GM20431 (cell line): ENCODE measurements around the gene ABHD17C.

ENCODE experiments used
- in situ Hi-C: fragments of 300-500 bp; cut with MseI, MboI; formaldehyde crosslinking; loops from one replicate; pipeline ENCODE4 v1.15.0; 2020; ENCODE audit warnings: low sequenced_read_pairs; ENCODE audit not compliant: unreplicated experiment

Gene ABHD17C

GRCh38 chr15:80685628-80686027 lies 9.5 kb upstream of the ABHD17C start:
- in situ Hi-C loops, result no loop called here

DNA sequence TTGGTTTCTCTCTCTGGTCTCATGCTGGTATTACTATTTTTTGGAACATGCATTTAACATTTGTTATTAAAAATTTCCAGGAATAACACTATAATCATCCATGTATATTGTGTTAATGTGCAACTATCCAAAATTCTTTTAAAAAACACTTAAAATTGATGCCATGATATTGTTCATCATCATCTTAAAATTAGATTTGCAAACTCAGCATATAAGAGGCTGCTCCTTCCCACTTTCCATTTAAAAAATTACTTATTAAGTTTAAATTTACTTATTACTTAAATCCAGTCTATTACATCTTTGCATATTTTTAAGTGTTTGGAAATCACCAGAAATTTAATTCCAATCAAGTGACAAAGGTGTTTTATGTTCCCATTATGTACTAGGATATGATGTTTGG lies 5.8 kb upstream of the ABHD17C start:
- in situ Hi-C loops, result no loop called here

- in situ Hi-C loops, result no loop called here
Observed at GRCh38 chr15:80689716-80690115, 5.4 kb upstream of the ABHD17C start.

DNA sequence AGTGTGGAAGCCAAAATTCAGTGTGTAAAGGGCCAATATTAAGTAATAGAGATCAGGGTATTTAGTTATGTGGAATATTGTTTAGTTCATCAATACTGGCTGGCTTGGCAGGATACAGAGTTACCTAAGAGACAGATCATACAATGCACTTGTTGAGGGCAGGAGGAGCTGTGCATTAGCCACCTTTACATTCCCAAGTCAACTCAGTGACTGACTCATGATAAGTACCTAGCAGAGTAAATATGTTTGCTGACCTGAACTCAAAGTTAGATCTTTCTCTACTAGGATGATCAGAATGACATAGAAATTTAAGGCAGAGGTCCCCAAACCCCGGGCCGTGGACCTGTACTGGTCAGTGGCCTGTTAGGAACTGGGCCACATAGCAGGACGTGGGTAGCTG lies 3.5 kb upstream of the ABHD17C start:
- in situ Hi-C loops, result no loop called here

GRCh38 chr15:80693682-80694610 lies 1.2 kb upstream of the ABHD17C start:
- in situ Hi-C loops, result no loop called here

GRCh38 chr15:80694611-80695098 lies 455 bp upstream of the ABHD17C start:
- in situ Hi-C loops, result no loop called here

DNA sequence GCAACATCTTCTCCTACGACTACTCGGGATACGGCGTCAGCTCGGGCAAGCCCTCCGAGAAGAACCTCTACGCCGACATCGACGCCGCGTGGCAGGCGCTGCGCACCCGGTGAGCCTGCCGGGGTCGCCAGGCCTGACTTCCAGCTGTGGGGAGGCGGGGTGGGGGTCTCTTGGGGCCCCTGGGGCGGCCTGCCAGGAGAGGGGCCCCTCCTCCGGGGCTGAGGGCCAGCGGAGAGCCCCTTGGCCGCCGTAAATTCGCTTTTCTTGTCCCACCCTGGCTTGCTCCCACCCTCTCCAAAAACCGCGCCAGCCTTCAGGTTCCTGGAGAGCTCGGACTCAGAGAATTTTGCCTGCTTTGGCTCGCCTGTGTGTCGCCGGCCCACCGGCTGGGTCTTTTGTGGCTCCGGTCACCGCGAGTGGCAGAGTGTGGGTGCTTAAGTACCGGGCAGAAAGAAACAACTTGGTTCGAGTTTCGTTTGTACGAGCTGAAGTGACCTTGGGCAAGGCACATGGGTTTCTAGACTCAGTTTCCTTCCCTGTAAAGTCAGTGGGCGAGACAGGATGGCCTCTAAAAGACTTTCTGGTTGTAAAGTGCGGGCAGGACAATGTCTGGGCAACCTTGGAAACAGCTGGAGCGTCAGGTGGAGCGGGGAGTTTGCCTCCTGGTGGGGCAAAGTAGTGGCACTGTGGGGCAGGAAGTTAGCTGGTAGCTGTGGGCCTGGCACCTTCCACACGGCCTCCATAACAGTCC lies 976 bp downstream of the ABHD17C start:
- in situ Hi-C loops, result no loop called here

- in situ Hi-C loops, result no loop called here
Observed at GRCh38 chr15:80697075-80697685, 2.1 kb downstream of the ABHD17C start.

GRCh38 chr15:80698676-80699075 lies 3.6 kb downstream of the ABHD17C start:
- in situ Hi-C loops, result no loop called here

DNA sequence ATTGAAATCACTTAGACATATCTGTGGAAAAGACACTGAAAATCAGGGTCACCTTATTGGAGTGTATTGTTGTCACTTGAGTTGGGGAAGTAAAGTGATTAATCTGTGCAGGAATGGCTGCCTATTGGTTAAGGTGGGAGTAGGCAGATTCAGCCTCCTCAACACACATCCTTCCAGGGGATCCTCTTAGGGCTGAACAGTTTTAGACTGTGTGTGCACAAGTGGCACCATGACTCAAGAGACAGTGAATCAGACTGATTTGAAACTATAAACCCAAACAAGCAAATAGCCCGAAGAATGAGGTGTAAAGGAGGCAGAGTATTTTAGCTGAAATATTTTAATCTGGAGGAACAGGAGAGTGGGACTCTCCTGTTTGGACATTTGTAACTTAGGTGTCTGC lies 4.9 kb downstream of the ABHD17C start:
- in situ Hi-C loops, result no loop called here

DNA sequence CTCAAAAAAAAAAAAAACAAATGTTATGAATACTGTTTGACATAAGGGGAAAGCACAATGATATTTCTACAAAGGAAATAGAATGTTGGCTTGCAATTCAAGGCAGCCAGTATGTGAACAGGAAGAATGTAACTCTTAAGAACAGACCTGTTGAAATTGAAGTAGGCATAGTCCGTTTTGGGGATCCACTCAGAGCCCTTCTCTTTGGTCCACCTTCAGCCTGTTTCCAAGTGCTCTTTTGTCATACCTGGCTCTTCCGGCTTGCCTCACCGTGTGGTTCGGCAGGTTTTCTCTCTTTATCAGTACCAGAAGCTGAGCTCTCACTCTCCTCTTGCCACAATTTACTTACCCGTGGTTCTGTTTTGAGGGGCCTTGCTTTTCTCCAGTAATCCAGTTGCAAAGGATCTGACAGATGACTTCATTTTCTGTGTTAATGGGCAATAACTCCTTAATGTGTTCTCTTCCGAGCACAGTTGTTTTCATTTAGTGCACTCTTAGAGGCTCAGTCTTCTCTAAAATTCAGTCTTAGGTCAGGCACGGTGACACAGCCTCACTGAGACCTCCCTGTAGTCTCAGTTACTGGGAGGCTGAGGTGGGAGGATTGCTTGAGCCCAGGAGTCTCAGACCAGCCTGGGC lies 6.7 kb downstream of the ABHD17C start:
- in situ Hi-C loops, result no loop called here

DNA sequence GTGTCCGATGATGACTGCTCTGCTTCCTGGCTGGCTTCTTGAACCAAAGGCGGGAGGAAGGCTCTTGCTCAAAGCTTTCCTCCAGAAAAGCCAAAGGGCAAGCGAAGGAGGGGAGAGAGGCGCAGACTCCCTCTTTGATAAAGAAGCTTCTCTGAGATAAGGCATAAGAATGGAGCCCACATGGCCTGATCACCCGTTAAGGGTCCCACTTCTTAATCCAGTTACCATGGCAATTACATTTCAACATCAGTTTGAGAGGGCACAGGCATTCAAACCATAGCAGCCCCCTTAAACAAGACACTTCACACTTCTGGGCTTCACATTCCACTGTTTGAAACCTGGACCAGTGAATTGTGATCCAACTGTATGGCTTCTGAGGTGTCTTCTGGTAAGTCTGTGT lies 8.0 kb downstream of the ABHD17C start:
- in situ Hi-C loops, result no loop called here

- in situ Hi-C loops, result no loop called here
Observed at GRCh38 chr15:80703965-80704364, 8.9 kb downstream of the ABHD17C start.

- in situ Hi-C loops, result no loop called here
Observed at GRCh38 chr15:80706161-80706560, 11.1 kb downstream of the ABHD17C start.

GRCh38 chr15:80709542-80709941 lies 14.4 kb downstream of the ABHD17C start:
- in situ Hi-C loops, result no loop called here

- in situ Hi-C loops, result no loop called here
Observed at GRCh38 chr15:80710635-80711554, 15.8 kb downstream of the ABHD17C start.

DNA sequence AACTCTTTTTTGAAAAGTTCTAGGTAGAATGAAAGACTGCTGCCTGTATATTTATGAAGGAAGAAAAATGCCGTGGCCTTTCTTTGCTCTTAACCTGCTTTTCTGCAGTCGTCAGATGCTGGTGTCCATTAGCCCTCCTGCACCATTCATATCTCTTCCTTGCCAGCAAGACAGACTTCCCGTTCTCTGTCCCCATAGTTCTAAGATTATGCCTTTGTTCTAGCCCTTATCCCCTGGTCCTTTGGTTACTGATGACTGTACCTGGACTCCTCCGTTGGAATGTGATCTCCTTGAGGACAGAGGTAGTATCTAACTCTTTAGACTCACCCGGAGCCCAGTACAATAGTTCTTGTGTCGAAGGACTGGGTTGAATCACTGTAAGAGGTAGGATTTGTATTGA lies 16.8 kb downstream of the ABHD17C start:
- in situ Hi-C loops, result no loop called here

DNA sequence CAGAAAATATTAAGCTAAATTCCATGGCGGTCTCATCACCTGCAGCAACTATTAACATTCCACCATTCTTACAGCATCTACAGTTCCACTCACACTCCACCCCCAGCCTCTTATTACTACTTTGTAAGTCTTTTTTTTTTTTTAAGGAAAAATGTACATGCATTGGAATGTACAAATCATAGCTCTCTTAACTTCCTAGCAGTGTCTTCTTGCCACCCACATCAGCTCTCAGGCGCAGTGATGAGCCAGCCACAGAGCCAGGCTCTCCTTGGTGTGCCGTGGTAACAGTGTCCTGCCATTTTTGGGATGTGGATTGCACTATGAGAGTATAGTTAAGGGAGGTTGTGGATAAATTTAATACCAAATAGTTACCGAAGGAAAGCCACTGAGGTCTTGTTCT lies 17.8 kb downstream of the ABHD17C start:
- in situ Hi-C loops, result no loop called here

GRCh38 chr15:80721476-80721875 lies 26.4 kb downstream of the ABHD17C start:
- in situ Hi-C loops, result no loop called here
